Endothelial cell of umbilical vein (primary cell): ENCODE results near the gene GHITM. TPM values are rescaled to one million over a fixed set of nuclear protein-coding genes. Genes with fewer than 3 reads are reported as not detected.

Experiments
- BruUV-seq: library from RNA; stranded (reverse); fragments of 400-500 nt; replicated peaks from 2 replicates; lab custom pipeline; 2021; lab: Mats Ljungman, UMichigan
- CTCF ChIA-PET: fragments of 300-600, 350-600 bp; sonication (Branson Sonifier 250); formaldehyde crosslinking; loops from one replicate; lab custom pipeline; 2021; ENCODE audit warnings: antibody characterized with exemption, inconsistent platforms; lab: Charles Lee
- POLR2A ChIA-PET: fragments of 300-600, 350-600 bp; sonication (Branson Sonifier 250); formaldehyde crosslinking; loops from one replicate; lab custom pipeline; 2021; ENCODE audit warnings: antibody characterized with exemption, inconsistent platforms; lab: Charles Lee
- DNase-seq: peaks from one replicate; pipeline ENCODE4 v3.0.0-alpha.2; 2011; ENCODE audit warnings: low read depth, low spot score
- FAIRE-seq: peaks from 2 replicates; lab custom pipeline; 2011; peaks lifted over from hg19 to GRCh38; lab: Jason Lieb, UNC
- H2AFZ ChIP-seq: 2 replicates; pipeline ENCODE4 v1.6.0; 2012; ENCODE audit warnings: low read depth, low read length, control low read depth, inconsistent platforms
- H3K27ac ChIP-seq: 2 replicates; pipeline ENCODE4 v1.5.1; 2011; ENCODE audit warnings: low read depth, mild to moderate bottlenecking, control low read depth, low read length, moderate library complexity; ENCODE audit not compliant: insufficient read depth
- H3K27me3 ChIP-seq, 2 experiments: 2 replicates each; pipeline versions ENCODE4 v1.6.0 to v1.6.1; 2011; ENCODE audit warnings: low read length in 2 of 2, mixed read lengths in 1 of 2; ENCODE audit not compliant: control insufficient read depth in 2 of 2, insufficient read depth in 2 of 2
- H3K36me3 ChIP-seq, 2 experiments: 2 replicates in 1 of 2; 3 replicates in 1 of 2; pipeline ENCODE4 v1.5.1; 2011; ENCODE audit warnings: low read length in 2 of 2, mild to moderate bottlenecking in 1 of 2, moderate library complexity in 1 of 2; ENCODE audit not compliant: control insufficient read depth in 2 of 2, insufficient read depth in 2 of 2; ENCODE audit errors: extremely low read depth in 1 of 2
- H3K4me1 ChIP-seq: 3 replicates; pipeline ENCODE4 v1.5.1; 2011; ENCODE audit warnings: mild to moderate bottlenecking, low read length; ENCODE audit not compliant: control insufficient read depth, insufficient read depth; ENCODE audit errors: extremely low read depth
- H3K4me2 ChIP-seq: 2 replicates; pipeline ENCODE4 v1.6.1; 2011; ENCODE audit warnings: low read length, control low read depth, mixed read lengths; ENCODE audit not compliant: insufficient read depth
- H3K4me3 ChIP-seq, 3 experiments: fragments of 200-600 bp in 1 of 3; sonication (generic), shearing (Covaris generic) in 1 of 3; replicated peaks in 1 of 3; 2 replicates each; pipeline ENCODE4 v1.5.1; 2011 to 2016; ENCODE audit warnings: control low read depth in 3 of 3, low read length in 3 of 3, mild to moderate bottlenecking in 2 of 3, inconsistent platforms in 1 of 3, low read depth in 1 of 3, moderate library complexity in 1 of 3; ENCODE audit not compliant: insufficient read depth in 1 of 3
- H3K79me2 ChIP-seq: 2 replicates; pipeline ENCODE4 v1.6.0; 2012; ENCODE audit warnings: low read length, inconsistent platforms; ENCODE audit not compliant: control insufficient read depth, insufficient read depth
- H3K9ac ChIP-seq: replicated peaks from 2 replicates; pipeline ENCODE3; 2011; ENCODE audit warnings: low read length, control low read depth; ENCODE audit not compliant: insufficient read depth; ENCODE audit errors: extremely low read depth
- H3K9me1 ChIP-seq: replicated peaks from 3 replicates; pipeline ENCODE4 v1.6.0; 2011; ENCODE audit warnings: mild to moderate bottlenecking, low read length; ENCODE audit not compliant: control insufficient read depth, insufficient read depth; ENCODE audit errors: extremely low read depth
- H3K9me3 ChIP-seq: replicated peaks from 2 replicates; pipeline ENCODE4 v1.5.1; 2012; ENCODE audit warnings: low read length, inconsistent platforms; ENCODE audit not compliant: control insufficient read depth, insufficient read depth
- H4K20me1 ChIP-seq: replicated peaks from 2 replicates; pipeline ENCODE3; 2011; ENCODE audit warnings: mild to moderate bottlenecking, low read length; ENCODE audit not compliant: control insufficient read depth, insufficient read depth; ENCODE audit errors: extremely low read depth
- EZH2 ChIP-seq: IDR thresholded peaks from 2 replicates; pipeline ENCODE4 v1.6.1; 2012; ENCODE audit warnings: borderline replicate concordance, low read depth, mild to moderate bottlenecking, moderate library complexity, low read length, inconsistent platforms; ENCODE audit not compliant: severe bottlenecking
- FOS ChIP-seq: IDR thresholded peaks from 2 replicates; pipeline ENCODE4 v1.6.1; 2011; ENCODE audit warnings: mild to moderate bottlenecking, low read length, moderate library complexity, borderline replicate concordance; ENCODE audit not compliant: insufficient read depth
- GATA2 ChIP-seq: IDR thresholded peaks from 2 replicates; pipeline ENCODE4 v1.7.0; 2011; ENCODE audit warnings: low read depth, mild to moderate bottlenecking, moderate library complexity, mixed read lengths, low read length; ENCODE audit not compliant: insufficient read length, insufficient read depth
- JUN ChIP-seq: IDR thresholded peaks from 2 replicates; pipeline ENCODE4 v1.6.1; 2011; ENCODE audit warnings: borderline replicate concordance, low read depth; ENCODE audit not compliant: insufficient read length, insufficient read depth
- MYC ChIP-seq: IDR thresholded peaks from one replicate; pipeline ENCODE4 v1.6.1; 2011; ENCODE audit warnings: mild to moderate bottlenecking, low read depth, low read length
- POLR2A ChIP-seq: IDR thresholded peaks from 2 replicates; pipeline ENCODE4 v1.6.1; 2012; ENCODE audit warnings: low read depth, mild to moderate bottlenecking, control low read depth, low read length
- POLR2AphosphoS5 ChIP-seq: IDR thresholded peaks from 2 replicates; pipeline ENCODE4 v1.6.1; 2012; ENCODE audit warnings: low read depth, mild to moderate bottlenecking, control low read depth, low read length, moderate library complexity; ENCODE audit not compliant: insufficient read depth
- dilution Hi-C: fragments of 300-500 bp; cut with MboI; formaldehyde crosslinking; loops from one replicate; pipeline ENCODE4 v1.15.0; 2019; ENCODE audit warnings: low sequenced_read_pairs; ENCODE audit not compliant: extremely low pct_ligation_motif_present
- intact Hi-C: fragments of 100-400 bp; cut with micrococcal nuclease; formaldehyde crosslinking; loops from one replicate; pipeline ENCODE4 v1.10.0; 2022
- polyA plus RNA-seq, 4 experiments: library from polyadenylated mRNA; depleted of rRNA in 3 of 4; stranded (reverse) in 3 of 4; unstranded in 1 of 4; fragments of >200 nt; gene quantifications; 2 replicates each; pipeline versions ENCODE4 v1.2.1 to v1.2.3, GENCODE V29; 2011 to 2012; ENCODE audit warnings: missing spikeins in 1 of 4
- total RNA-seq: library from RNA; stranded (reverse); gene quantifications from 2 replicates; pipeline ENCODE4 v1.2.3, GENCODE V29; 2021
- TF ChIP-seq, protein P1 (sequence below), 2 donors: IDR thresholded peaks; 1 replicate in 1 of 2; 2 replicates in 1 of 2; pipeline ENCODE4 v1.5.1; 2011; ENCODE audit warnings: low read length in 2 of 2, mild to moderate bottlenecking in 2 of 2, moderate library complexity in 2 of 2, control low read depth in 1 of 2, inconsistent platforms in 1 of 2, low read depth in 1 of 2; ENCODE audit not compliant: insufficient read depth in 1 of 2; ENCODE audit errors: extremely low read depth in 1 of 2
- TF ChIP-seq, protein P2 (sequence below): IDR thresholded peaks from 2 replicates; pipeline ENCODE4 v1.6.1; 2011; ENCODE audit not compliant: insufficient read depth, insufficient read length

GHITM gene
- total and polyA plus RNA-seq, 2 donors (not counting 3 experiments of a cell fraction or from before 2014, with no cell fraction given): 113 to 122 TPM

DNA sequence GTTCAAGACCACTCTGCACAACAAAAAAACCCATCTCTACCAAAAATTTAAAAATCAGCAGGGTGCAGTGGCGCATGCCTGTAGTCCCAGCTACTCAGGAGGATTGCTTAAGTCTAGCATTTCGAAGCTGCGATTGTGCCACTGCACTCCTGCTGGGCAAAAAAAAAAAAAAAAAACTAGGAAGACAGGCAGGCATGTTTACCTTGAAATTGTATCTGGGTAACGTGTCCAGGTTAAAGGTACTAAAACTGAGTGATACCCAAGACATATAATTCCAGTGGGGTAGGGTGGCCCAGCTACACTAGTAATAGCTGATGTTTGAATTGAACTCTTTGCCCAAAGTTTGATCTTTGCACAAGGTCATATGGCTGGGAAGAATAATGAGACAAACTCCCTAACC is 16.2 kb downstream of the GHITM start:
- dilution Hi-C loops (no loop called here), intact Hi-C loops (no loop called here)
- Histone ChIP-seq H3K4me3 (no peak overlapping the region), H3K27me3 (peaks cover 0 to 2% of the 10 kb centered on the region in 2 experiments), H3K27ac (no peak overlapping the region), H3K36me3 (peaks cover 13 to 14% of the 10 kb centered on the region in 2 experiments), H3K9me1 (no peaks in the 10 kb centered on the region), H4K20me1 (no peaks in the 10 kb centered on the region), H3K79me2 (no peaks in the 10 kb centered on the region), H3K4me2 (no peak overlapping the region), H3K9me3 (no peaks in the 10 kb centered on the region), H2AFZ (no peak overlapping the region), H3K9ac (no peak overlapping the region), H3K4me1 (no peaks in the 10 kb centered on the region)
- POLR2A ChIA-PET: no interaction called here
- BruUV-seq: no TSS peak
- CTCF ChIA-PET: interaction anchor here (1.1 kb wide), 1 partner anchor 9 kb away, joined by 3 read pairs; no protein-coding TSS in a partner anchor
- no peak for DNase-seq
- TF ChIP-seq POLR2AphosphoS5: no peak
- TF ChIP-seq JUN: no peak
- TF ChIP-seq FOS: no peak
- TF ChIP-seq, protein P1, sequence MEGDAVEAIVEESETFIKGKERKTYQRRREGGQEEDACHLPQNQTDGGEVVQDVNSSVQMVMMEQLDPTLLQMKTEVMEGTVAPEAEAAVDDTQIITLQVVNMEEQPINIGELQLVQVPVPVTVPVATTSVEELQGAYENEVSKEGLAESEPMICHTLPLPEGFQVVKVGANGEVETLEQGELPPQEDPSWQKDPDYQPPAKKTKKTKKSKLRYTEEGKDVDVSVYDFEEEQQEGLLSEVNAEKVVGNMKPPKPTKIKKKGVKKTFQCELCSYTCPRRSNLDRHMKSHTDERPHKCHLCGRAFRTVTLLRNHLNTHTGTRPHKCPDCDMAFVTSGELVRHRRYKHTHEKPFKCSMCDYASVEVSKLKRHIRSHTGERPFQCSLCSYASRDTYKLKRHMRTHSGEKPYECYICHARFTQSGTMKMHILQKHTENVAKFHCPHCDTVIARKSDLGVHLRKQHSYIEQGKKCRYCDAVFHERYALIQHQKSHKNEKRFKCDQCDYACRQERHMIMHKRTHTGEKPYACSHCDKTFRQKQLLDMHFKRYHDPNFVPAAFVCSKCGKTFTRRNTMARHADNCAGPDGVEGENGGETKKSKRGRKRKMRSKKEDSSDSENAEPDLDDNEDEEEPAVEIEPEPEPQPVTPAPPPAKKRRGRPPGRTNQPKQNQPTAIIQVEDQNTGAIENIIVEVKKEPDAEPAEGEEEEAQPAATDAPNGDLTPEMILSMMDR (IDR thresholded peaks at IDR 0.05; ENCODE audit: extremely low read depth in 1 of 2, insufficient read depth in 1 of 2, low read depth in 1 of 2, low read length in 2 of 2): no peak
- TF ChIP-seq POLR2A: no peak
- TF ChIP-seq MYC: no peak
- no peak for TF ChIP-seq EZH2
- TF ChIP-seq GATA2: no peak
- TF ChIP-seq, protein P2, sequence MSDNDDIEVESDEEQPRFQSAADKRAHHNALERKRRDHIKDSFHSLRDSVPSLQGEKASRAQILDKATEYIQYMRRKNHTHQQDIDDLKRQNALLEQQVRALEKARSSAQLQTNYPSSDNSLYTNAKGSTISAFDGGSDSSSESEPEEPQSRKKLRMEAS: no peak
- no peak for FAIRE-seq
